Activated naive CD4-positive, alpha-beta T cell treated with anti-CD3 and anti-CD28 coated beads for 36 hours (primary cell): Measurements from ENCODE around the gene SEC14L2. TPM values are rescaled to one million over a fixed set of nuclear protein-coding genes. Genes with fewer than 3 reads are reported as not detected.

Experiments used
- CTCF ChIA-PET: fragments of 350-600 bp; sonication (Branson Sonifier 250); formaldehyde crosslinking; loops from one replicate; lab custom pipeline; 2021; ENCODE audit warnings: antibody characterized with exemption; lab: Charles Lee
- DNase-seq: peaks from one replicate; pipeline ENCODE4 v3.0.0-alpha.2; 2020
- H3K27ac Mint-ChIP-seq: one replicate; pipeline ENCODE4 v1.8.0; 2021; ENCODE audit warnings: mild to moderate bottlenecking, mixed read lengths
- H3K27me3 Mint-ChIP-seq: one replicate; pipeline ENCODE4 v1.8.0; 2021; ENCODE audit warnings: low read depth, mixed read lengths
- H3K36me3 Mint-ChIP-seq: one replicate; pipeline ENCODE4 v1.8.0; 2021; ENCODE audit warnings: low read depth, mixed read lengths
- H3K4me1 Mint-ChIP-seq: one replicate; pipeline ENCODE4 v1.8.0; 2021; ENCODE audit warnings: low read depth, mixed read lengths
- H3K4me3 Mint-ChIP-seq: one replicate; pipeline ENCODE4 v1.8.0; 2021; ENCODE audit warnings: mild to moderate bottlenecking, moderate library complexity, mixed read lengths
- H3K9me3 Mint-ChIP-seq: one replicate; pipeline ENCODE4 v1.8.0; 2021; ENCODE audit warnings: mixed read lengths
- intact Hi-C: fragments of 100-400 bp; cut with micrococcal nuclease; formaldehyde crosslinking; loops from one replicate; pipeline ENCODE4 v1.15.1; 2023
- total RNA-seq, 2 experiments: library from RNA; stranded (reverse); gene quantifications; one replicate each; pipeline ENCODE4 v1.2.3, GENCODE V29; 2021

The SEC14L2 gene
- total RNA-seq, 2 experiments from 2014 or later, result 8.2 to 8.8 TPM

GRCh38 chr22:30433227-30433626, 36.4 kb downstream of the SEC14L2 start:
- H3K27ac Mint-ChIP-seq, result no peak overlapping the region
- H3K36me3 Mint-ChIP-seq, result peaks cover 7% of the 10 kb centered on the region

GRCh38 chr22:30433773-30434172, 37.0 kb downstream of the SEC14L2 start:
- Mint-ChIP-seq H3K27me3 (peaks cover 6% of the 10 kb centered on the region), H3K4me3 (no peak overlapping the region), H3K4me1 (peaks cover 22% of the 10 kb centered on the region), H3K36me3 (peaks cover 7% of the 10 kb centered on the region), H3K27ac (peak overlapping the region; percentile 95), H3K9me3 (peaks cover 8% of the 10 kb centered on the region)
- DNase-seq, result no peak
- intact Hi-C loops, result no loop called here
- CTCF ChIA-PET, result interaction anchor here (1.2 to 2.7 kb wide), 3 partner anchors 10 to 12 kb away, joined by 4 to 16 read pairs (median 4); no protein-coding TSS in a partner anchor

More at GRCh38 chr22:30433227-30433626, 36.4 kb downstream of the SEC14L2 start:
- no peak overlapping the region for H3K4me3 Mint-ChIP-seq
- peaks cover 1% of the 10 kb centered on the region for H3K27me3 Mint-ChIP-seq
- peaks cover 22% of the 10 kb centered on the region for H3K4me1 Mint-ChIP-seq
- CTCF ChIA-PET, result interaction anchor here (1.6 to 2.7 kb wide), 2 partner anchors 9 to 13 kb away, joined by 4 to 16 read pairs; no protein-coding TSS in a partner anchor
- DNase-seq, result no peak
- intact Hi-C loops, result no loop called here
- H3K9me3 Mint-ChIP-seq, result peaks cover 8% of the 10 kb centered on the region

GRCh38 chr22:30434843-30435242, 38.0 kb downstream of the SEC14L2 start:
- Mint-ChIP-seq H3K27me3 (peaks cover 6% of the 10 kb centered on the region), H3K36me3 (peaks cover 7% of the 10 kb centered on the region), H3K4me1 (peaks cover 22% of the 10 kb centered on the region), H3K4me3 (peak overlapping the region; percentile 84), H3K27ac (peak overlapping the region; percentile 95), H3K9me3 (peaks cover 8% of the 10 kb centered on the region)
- intact Hi-C loops, result loop anchor here (1.0 to 5.0 kb wide), 2 partner anchors 11 to 157 kb away; partner anchors contain the start of gene PES1
- no peak for DNase-seq
- CTCF ChIA-PET, result interaction anchor here (0.5 to 3.3 kb wide), 5 partner anchors 8 to 147 kb away, joined by 3 to 16 read pairs (median 5); no protein-coding TSS in a partner anchor

GRCh38 chr22:30435674-30436126, 38.9 kb downstream of the SEC14L2 start:
- peaks cover 8% of the 10 kb centered on the region for H3K9me3 Mint-ChIP-seq
- CTCF ChIA-PET, result interaction anchor here (1.2 to 3.3 kb wide), 5 partner anchors 9 to 148 kb away, joined by 3 to 11 read pairs (median 7); no protein-coding TSS in a partner anchor
- peak overlapping the region; percentile 95 for H3K27ac Mint-ChIP-seq
- H3K4me3 Mint-ChIP-seq, result peak overlapping the region; percentile 84
- DNase-seq, result peak; percentile 90
- intact Hi-C loops, result loop anchor here (1.0 to 5.0 kb wide), 2 partner anchors 11 to 157 kb away; partner anchors contain the start of gene PES1
- H3K4me1 Mint-ChIP-seq, result peaks cover 22% of the 10 kb centered on the region
- peaks cover 12% of the 10 kb centered on the region for H3K27me3 Mint-ChIP-seq
- H3K36me3 Mint-ChIP-seq, result peaks cover 7% of the 10 kb centered on the region

- Mint-ChIP-seq H3K4me1 (peaks cover 22% of the 10 kb centered on the region), H3K36me3 (peaks cover 7% of the 10 kb centered on the region), H3K9me3 (peaks cover 8% of the 10 kb centered on the region), H3K4me3 (peak overlapping the region; percentile 84), H3K27me3 (peaks cover 12% of the 10 kb centered on the region), H3K27ac (peak overlapping the region; percentile 95)
- intact Hi-C loops, result loop anchor here (5.0 kb wide), 1 partner anchor 156 kb away; the partner anchor contains the start of gene PES1
- CTCF ChIA-PET, result interaction anchor here (1.2 to 3.3 kb wide), 4 partner anchors 8 to 148 kb away, joined by 3 to 11 read pairs (median 8); no protein-coding TSS in a partner anchor
- no peak for DNase-seq
Observed at GRCh38 chr22:30436196-30436595, 39.4 kb downstream of the SEC14L2 start.

- Mint-ChIP-seq H3K36me3 (peaks cover 7% of the 10 kb centered on the region), H3K27me3 (peaks cover 13% of the 10 kb centered on the region)
Observed at GRCh38 chr22:30438559-30438958, 41.7 kb downstream of the SEC14L2 start.

GRCh38 chr22:30439226-30439625, 42.4 kb downstream of the SEC14L2 start:
- CTCF ChIA-PET, result interaction anchor here (0.5 to 2.0 kb wide), 2 partner anchors 44 to 46 kb away, joined by 4 to 6 read pairs; no protein-coding TSS in a partner anchor
- H3K27ac Mint-ChIP-seq, result no peak overlapping the region
- H3K4me1 Mint-ChIP-seq, result peaks cover 29% of the 10 kb centered on the region
- H3K36me3 Mint-ChIP-seq, result peaks cover 7% of the 10 kb centered on the region
- H3K27me3 Mint-ChIP-seq, result peaks cover 13% of the 10 kb centered on the region
- DNase-seq, result no peak
- H3K9me3 Mint-ChIP-seq, result peaks cover 8% of the 10 kb centered on the region
- no peak overlapping the region for H3K4me3 Mint-ChIP-seq
- intact Hi-C loops, result loop anchor here (5.0 kb wide), 1 partner anchor 153 kb away; the partner anchor contains the start of gene PES1

More at GRCh38 chr22:30438559-30438958, 41.7 kb downstream of the SEC14L2 start:
- Mint-ChIP-seq H3K9me3 (peaks cover 8% of the 10 kb centered on the region), H3K4me3 (no peak overlapping the region), H3K27ac (no peak overlapping the region), H3K4me1 (peaks cover 33% of the 10 kb centered on the region)
- intact Hi-C loops, result loop anchor here (5.0 kb wide), 1 partner anchor 154 kb away; the partner anchor contains the start of gene PES1
- no peak for DNase-seq
- CTCF ChIA-PET, result interaction anchor here (0.5 to 2.0 kb wide), 2 partner anchors 44 to 47 kb away, joined by 4 to 6 read pairs; no protein-coding TSS in a partner anchor

GRCh38 chr22:30439836-30440235, 43.0 kb downstream of the SEC14L2 start:
- H3K27ac Mint-ChIP-seq, result no peak overlapping the region
- intact Hi-C loops, result loop anchor here (5.0 kb wide), 1 partner anchor 152 kb away; the partner anchor contains the start of gene PES1
- no peak for DNase-seq
- peaks cover 7% of the 10 kb centered on the region for H3K36me3 Mint-ChIP-seq
- H3K27me3 Mint-ChIP-seq, result peaks cover 13% of the 10 kb centered on the region
- CTCF ChIA-PET, result interaction anchor here (0.6 kb wide), 1 partner anchor 222 kb away, joined by 3 read pairs; no protein-coding TSS in a partner anchor
- H3K4me3 Mint-ChIP-seq, result no peak overlapping the region
- H3K9me3 Mint-ChIP-seq, result peaks cover 8% of the 10 kb centered on the region
- H3K4me1 Mint-ChIP-seq, result peaks cover 23% of the 10 kb centered on the region

GRCh38 chr22:30441088-30441487, 44.3 kb downstream of the SEC14L2 start:
- CTCF ChIA-PET, result no interaction called here
- peaks cover 19% of the 10 kb centered on the region for H3K27me3 Mint-ChIP-seq

GRCh38 chr22:30444632-30445437, 48.0 kb downstream of the SEC14L2 start:
- CTCF ChIA-PET, result interaction anchor here (1.0 to 4.1 kb wide), 13 partner anchors 9 to 162 kb away, joined by 3 to 31 read pairs (median 6); partner anchors contain the start of gene TCN2
- peak; percentile 75 for DNase-seq
- Mint-ChIP-seq H3K27me3 (peaks cover 24% of the 10 kb centered on the region), H3K4me3 (no peak overlapping the region), H3K4me1 (peaks cover 10% of the 10 kb centered on the region), H3K9me3 (no peaks in the 10 kb centered on the region), H3K27ac (no peak overlapping the region), H3K36me3 (no peaks in the 10 kb centered on the region)
- intact Hi-C loops, result loop anchor here (1.0 to 2.0 kb wide), 2 partner anchors 40 to 310 kb away; no protein-coding TSS in a partner anchor

More at GRCh38 chr22:30441088-30441487, 44.3 kb downstream of the SEC14L2 start:
- Mint-ChIP-seq H3K4me1 (peaks cover 10% of the 10 kb centered on the region), H3K36me3 (no peaks in the 10 kb centered on the region), H3K27ac (no peak overlapping the region), H3K4me3 (no peak overlapping the region), H3K9me3 (no peaks in the 10 kb centered on the region)
- intact Hi-C loops, result no loop called here
- no peak for DNase-seq

GRCh38 chr22:30445438-30446145, 48.8 kb downstream of the SEC14L2 start:
- no peak overlapping the region for H3K4me3 Mint-ChIP-seq
- no peaks in the 10 kb centered on the region for H3K36me3 Mint-ChIP-seq
- H3K27ac Mint-ChIP-seq, result no peak overlapping the region
- peaks cover 18% of the 10 kb centered on the region for H3K27me3 Mint-ChIP-seq
- no peaks in the 10 kb centered on the region for H3K9me3 Mint-ChIP-seq
- DNase-seq, result no peak
- intact Hi-C loops, result loop anchor here (1.0 to 2.0 kb wide), 2 partner anchors 40 to 309 kb away; no protein-coding TSS in a partner anchor
- H3K4me1 Mint-ChIP-seq, result peaks cover 10% of the 10 kb centered on the region
- CTCF ChIA-PET, result interaction anchor here (1.0 to 4.1 kb wide), 11 partner anchors 8 to 161 kb away, joined by 3 to 31 read pairs (median 5); partner anchors contain the start of gene TCN2
